M059J (cell line): ENCODE data around the gene PTGR1. TPM values are rescaled to one million over a fixed set of nuclear protein-coding genes. Genes with fewer than 3 reads are reported as not detected.
"Not testable (repeated sequence)": the region's sequence is repeated elsewhere in the genome, so short reads cannot be mapped to it uniquely, and the experiment has no call there.

ENCODE experiments used
- DNase-seq: peaks from one replicate; pipeline ENCODE4 v3.0.0-alpha.2; 2012; ENCODE audit warnings: low read depth
- total RNA-seq: library from RNA; depleted of rRNA; stranded (reverse); fragments of >200 nt; shearing (Covaris generic); gene quantifications from 2 replicates; pipeline ENCODE4 v1.2.3, GENCODE V29; 2014

Gene PTGR1
- total RNA-seq, 1 experiment from 2014 or later: 111 TPM

DNA sequence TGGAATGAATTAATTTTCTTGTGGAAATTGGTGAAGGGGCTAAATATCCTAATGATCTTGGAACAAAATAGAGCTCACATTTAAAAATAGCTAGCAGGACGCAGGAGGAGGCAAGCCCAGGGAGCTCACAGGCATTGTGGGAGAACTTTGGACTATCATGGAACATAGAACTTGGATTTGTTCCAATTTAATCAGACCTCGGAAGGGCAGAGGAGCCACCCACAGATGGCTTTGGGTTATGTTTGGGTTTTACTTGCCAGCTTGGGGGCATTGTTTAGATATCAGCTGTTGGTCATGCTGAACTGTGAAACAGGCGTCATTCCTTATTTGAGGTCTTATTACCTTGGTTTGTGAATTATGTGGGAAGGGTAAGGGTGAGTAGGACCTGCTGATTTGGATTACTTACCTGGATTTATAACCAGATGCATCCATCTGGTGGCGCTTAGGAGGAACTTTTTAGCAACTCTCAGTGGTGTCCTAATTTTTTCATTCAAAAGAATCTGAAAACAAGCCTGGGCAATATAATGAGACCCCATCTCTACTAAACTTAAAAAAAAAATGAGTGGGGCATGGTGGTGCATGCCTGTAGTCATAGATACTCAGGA, 14.1 kb upstream of the PTGR1 start:
- DNase-seq: peak; percentile 5

DNA sequence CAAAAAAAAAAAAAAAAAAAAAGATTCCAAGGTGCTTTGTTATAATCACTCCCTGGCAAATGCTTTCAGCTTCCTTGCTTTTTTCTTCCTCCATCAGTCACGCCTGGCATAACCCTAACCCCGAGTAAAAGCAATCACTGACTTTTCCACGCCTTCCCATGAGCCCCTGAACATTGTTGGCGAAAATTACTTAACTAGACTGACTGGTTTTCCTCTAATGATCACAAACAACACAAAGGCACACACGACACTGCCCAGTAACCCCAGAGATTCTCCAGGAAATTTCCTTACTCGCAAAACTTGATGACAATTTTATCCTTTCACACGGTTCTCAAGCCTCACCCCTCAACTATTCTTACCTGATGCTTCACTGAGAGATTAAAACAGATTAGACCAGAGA, 11.4 kb upstream of the PTGR1 start:
- DNase-seq: no peak

DNA sequence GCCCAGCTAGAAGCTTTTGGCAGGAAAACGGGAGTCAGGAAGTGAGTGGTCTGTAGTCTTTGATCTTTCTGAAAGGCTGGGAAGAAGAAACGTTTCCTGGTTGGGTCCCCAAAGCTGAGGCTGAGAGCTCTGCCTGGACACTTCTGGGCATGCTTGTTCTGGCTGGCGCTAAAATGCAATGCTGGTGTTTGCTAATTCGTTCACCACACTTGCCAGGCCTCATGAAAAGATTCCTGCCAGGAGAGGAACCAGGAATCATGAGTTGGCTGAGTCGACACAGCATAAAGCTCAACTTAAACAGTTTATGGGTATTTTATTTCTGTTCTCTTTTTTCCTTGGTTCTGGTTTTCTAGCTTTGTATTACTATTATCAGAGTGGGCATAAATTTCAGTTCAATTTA, 10.7 kb upstream of the PTGR1 start:
- DNase-seq: no peak

DNA sequence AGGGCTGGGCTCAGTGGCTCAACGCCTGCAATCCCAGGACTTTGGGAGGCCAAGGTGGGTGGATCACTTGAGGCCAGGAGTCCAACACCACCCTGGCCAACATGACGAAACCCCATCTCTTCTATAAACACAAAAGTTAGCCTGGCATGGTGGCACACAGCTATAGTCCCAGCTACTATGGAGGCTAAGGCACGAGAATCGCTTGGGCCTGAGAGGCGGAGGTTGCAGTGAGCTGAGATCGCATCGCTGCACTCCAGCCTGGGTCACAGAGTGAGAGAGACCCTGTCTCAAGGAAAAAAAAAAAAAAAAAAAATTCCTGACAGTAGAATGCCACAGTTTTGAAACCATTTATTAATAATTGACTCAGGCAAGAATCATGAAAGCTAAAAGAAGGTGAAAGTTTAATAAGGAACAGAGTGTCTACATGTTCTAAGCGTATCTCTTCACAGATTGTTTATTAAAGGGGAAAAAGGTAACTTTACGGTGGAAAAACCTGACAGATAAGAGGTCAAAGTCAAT, 5.7 kb upstream of the PTGR1 start:
- DNase-seq: no peak

DNA sequence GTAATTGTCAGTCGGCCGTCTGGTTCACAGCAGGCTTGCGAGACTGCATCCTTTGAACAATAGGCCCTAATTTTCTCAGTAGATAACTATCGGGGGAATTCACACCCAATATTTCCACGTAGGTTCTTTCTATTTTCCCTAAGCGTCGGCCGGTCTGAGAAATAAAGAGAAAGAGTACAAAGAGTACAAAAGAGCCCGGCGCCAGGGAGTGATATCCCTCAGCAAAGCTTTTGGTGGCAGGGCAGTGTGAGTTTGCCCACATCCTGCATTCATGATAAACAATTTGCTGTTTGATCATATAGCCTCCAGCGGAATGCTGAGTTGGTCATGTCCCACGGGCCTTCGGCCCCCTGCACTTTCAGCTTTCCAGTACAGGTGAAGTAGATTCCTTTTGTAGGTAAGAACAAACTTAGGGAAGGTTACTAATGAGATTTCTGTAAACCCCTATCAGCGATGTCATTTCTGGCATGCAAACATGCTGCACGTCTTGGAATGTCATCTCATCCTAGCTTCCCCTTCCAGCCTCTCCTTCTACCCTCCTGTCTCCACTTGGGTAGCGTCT, 4.7 kb upstream of the PTGR1 start:
- DNase-seq: no peak

DNA sequence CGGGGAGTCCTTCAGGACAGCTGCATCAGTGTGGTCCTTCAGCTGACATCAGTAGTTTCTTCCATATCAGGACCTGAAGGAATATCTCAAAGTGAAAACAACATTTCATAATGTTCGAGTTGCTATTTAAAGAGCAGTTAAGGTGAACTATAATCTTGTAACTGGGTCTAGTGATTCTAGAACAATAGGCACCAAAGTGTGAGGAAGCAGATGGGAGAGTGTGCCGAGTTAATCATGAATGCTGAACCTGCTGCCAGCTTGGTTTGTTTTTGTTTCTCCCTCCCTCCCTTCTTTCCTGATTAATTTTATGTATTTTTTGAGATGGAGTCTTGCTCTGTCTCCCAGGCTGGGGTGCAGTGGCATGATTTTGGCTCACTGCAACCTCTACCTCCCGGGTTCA, 3.6 kb upstream of the PTGR1 start:
- no peak for DNase-seq

DNA sequence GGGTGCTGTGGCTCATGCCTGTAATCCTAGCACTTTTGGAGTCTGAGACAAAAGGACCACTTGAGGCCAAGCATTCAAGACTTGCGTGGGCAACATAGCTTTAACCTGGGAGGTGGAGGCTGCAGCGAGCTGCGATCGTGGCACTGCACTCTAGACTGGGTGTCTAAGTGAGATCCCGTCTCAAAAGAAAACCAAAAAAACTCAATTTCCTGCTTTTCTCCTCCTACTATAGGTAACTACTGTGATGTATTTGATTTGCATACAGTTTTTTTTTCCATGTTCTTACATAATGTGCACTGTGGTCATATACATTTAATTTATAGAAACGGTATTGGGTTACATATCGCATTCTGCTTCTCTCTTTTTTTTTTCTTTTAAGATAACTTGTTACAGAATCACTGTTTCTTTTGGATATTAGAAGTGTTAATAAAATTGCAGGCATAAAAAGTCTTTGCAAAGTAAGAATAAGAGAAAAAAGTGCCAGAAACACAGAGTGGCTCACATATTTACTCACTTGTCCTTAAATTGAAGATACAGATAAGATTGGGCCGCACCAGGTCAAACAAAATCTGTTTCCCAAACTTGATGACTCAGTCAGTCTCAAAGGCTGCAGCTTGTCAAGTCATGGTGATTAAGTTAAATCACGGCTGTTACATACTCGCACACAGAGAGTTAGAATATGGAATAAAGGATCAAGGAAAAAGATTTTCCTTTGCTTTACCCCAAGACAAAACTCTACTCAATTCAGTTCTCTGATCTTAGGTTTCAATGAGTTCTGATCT, 2.0 kb upstream of the PTGR1 start:
- DNase-seq: peak; percentile 50

DNA sequence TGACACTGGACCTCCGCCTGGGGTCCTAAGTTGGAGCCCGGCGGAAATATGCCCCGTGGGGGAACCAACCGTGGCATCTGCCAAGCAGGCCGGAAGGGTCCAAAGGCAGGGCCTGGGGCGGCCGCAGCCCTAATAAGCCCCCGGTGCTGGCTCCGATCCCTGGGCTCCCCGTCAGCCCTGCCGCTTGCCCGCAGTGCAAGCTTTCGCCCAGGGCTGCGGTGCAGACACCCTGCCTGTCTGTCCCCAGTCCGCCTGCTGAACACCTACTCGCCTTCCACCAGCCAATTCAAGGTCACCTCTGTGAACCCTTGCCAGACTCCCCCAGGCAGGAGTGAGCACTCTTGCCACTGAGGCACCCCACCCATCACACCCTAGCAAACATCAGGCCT, 502 bp upstream of the PTGR1 start:
- DNase-seq: no peak

DNA sequence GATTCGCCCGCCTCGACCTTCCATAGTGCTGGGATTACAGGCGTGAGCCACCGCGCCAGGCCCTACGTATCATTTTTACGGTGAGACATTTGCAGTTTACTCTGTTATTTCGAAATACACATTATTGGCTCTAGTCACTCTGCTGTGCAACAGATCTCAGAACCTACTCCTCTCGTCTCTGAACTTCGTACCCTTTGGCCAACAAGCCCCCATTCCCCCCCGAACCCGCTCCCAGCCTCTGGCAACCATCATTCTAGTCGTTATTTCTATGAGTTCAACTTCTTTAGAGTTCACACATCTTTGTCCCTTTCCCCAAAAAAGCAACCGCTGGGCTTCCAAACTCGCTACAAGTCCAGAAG, 735 bp downstream of the PTGR1 start:
- DNase-seq: peak; percentile 53

DNA sequence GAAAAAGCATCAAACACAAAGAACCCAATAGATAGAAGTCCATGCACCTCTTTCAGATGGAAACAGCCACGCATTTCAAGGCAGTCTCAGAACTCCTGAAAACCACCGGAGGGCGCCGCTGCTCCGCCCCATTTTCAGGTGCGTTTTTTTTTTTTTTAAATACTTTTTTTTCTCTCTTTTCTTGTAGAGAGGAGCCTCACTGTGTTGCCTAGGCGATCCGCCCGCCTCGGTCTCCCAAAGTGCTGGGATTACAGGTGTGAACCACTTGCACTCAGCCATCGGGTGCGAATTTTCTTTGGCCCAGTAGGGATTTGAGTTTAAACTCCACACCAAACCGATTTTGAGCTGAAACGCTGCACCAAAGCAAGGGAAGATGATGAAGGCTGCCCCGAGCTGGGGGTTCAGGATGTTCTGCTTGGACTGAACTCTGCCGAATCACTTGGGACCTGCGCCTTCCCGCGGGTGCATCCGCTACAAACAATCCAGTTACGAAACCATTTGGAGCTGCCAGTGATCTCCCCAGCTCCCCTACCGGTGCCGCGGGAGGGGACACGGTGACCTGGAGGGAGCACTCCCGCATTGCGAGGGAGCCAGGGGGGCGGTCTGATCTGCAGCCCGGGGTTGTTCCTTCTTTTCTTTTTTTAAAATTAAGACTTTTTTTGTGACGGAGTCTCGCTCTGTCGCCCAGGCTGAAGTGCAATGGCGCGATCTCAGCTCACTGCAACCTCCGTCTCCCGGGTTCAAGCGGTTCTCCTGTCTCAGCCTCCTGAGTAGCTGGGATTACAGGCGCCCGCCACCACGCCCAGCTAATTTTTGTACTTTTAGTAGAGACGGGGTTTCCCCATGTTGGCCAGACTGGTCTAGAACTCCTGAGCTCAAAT, 1.4 kb downstream of the PTGR1 start:
- DNase-seq: peak; percentile 77

DNA sequence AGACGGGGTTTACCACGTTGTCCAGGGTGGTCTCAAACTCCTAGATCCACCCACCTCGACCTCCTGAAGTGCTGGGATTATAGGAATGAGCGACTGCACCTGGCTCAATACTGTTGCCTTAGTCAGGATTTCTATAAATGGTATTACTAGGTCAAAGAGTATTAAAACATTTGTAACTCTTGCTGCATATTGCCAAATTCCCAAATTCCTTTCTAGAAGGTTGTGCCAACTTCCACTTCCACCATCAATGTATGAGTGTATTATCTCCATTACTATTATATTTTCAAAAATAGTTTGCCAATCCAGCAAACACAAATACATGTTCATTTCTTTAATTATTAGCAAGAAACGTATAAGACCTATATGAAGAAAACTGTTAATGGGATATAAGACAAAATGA, 10.6 kb downstream of the PTGR1 start:
- no peak for DNase-seq

DNA sequence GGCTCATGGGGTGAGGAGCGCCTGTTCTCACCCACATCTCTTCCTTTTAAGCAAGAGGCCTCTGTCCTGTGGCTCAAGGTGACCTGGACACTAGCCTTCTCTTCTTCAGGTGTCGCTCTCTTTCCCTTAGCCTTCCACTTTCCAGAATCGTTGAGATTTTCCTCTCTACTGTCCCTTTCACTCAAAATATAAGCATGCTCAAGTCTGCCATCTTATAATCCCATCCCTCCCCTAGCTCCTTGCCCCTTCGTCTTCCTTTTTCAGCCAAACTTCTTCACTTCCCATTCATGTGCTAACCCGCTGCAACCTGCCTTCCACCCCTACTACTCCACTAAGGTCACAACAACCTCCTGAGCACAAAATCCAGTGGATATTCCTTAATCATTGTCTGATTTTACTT, 13.1 kb downstream of the PTGR1 start:
- DNase-seq: no peak

DNA sequence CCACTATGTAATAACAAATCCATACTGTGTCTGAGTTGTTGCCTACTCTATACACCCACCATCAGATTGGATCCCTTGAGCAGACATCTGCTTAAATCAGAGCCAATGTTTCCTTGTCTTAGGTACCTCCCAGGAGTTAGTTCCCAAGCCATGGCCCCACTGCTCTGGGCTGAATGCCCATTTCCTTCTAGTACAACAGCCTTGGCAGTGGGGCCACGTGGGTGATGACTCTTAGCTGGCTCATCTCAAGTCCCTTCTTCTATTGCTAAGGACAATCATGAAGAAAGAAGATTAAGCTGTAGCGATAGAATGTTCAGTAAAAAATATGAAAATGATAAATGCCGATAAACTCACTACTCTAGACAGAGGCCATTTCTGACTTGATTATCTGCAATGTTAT, 16.6 kb downstream of the PTGR1 start:
- peak; percentile 82 for DNase-seq

DNA sequence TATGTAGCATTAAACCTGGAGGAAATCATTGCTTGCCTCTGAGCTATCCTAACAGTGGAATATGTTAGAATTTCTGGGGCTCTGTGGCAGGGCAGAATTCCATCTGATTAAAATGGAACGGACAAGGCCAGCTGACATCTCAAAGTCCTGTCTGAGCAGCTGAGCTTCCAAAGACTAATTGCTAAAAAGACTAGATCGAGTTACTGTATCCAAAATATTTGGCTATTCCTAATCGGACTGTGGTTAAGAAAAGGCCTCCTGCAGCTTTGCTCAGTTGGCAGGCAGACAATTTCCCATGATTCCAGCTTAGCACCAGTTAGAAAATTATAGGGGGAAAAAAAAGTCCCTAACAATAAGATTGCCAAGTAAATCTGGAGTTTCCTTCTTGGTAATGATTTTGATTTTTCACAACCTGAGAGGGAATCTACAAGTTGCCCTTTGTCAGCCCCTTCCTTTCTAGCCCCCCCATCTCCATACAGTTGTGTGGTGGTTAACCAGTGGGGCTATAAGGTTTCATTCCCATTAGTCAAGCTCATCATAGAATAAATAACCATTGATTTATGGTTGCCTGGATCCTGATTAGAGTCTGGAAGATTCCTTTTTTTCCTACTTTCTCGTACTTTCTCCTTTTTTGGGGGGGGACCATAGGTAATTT, 26.4 kb downstream of the PTGR1 start:
- peak; percentile 91 for DNase-seq

DNA sequence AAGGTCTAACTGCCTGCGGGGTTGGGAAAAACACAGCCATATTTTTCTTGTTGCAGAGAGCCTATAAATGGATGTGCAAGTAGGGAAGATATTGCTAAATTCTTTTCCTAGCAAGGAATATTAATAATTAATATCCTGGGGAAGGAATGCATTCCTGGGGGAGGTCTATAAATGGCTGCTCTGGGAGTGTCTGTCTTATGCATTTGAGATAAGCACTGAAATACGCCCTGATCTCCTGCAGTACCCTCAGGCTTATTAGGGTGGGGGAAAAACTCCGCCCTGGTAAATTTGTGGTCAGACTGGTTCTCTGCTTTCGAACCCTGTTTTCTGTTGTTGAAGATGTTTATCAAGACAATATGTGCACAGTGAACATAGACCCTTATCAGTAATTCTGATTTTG, 31.3 kb downstream of the PTGR1 start:
- DNase-seq: not testable (repeated sequence)

DNA sequence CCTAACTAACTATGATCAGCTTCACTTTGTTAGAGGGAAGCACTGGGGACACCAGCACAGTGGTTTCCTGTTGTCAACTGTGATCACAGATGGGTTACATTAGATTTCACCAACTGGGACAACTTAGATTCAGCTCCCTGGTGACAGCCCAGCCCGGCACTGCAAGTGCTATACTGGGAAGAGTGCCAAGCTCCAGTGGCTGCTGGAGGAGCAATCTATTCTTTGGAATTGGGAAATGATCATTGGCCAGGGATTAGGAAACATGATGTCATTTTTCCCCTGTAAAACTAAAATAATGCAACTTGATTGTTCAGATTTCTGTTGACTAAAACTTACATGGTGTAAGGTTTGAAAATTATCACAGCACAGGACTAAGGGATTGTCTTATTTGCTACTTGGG, 33.2 kb downstream of the PTGR1 start:
- no peak for DNase-seq

DNA sequence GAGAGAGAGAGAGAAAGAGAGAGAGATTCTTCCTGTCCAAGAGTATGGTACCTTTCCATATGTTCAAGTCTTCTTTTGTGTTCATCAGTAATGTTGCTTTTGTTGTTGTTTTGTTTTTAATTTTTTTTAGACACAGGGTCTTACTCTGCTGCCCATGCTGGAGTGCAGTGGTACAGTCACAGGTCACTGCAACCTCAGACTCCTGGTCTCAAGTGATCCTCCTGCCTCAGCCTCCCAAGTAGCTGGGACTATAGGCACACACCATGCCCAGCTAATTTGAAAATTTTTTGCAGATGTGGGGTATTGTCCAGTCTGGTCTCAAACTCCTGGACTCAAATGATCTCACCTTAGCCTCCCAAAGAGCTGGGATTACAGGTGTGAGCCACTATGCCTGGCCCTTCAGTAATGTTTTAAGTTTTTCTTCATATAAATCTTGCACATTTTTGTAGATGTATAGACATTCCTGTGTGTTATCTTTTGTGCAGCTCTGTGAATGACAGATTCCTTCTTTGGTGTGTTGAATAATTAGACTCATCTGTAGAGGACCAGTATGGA, 38.2 kb downstream of the PTGR1 start:
- DNase-seq: no peak

DNA sequence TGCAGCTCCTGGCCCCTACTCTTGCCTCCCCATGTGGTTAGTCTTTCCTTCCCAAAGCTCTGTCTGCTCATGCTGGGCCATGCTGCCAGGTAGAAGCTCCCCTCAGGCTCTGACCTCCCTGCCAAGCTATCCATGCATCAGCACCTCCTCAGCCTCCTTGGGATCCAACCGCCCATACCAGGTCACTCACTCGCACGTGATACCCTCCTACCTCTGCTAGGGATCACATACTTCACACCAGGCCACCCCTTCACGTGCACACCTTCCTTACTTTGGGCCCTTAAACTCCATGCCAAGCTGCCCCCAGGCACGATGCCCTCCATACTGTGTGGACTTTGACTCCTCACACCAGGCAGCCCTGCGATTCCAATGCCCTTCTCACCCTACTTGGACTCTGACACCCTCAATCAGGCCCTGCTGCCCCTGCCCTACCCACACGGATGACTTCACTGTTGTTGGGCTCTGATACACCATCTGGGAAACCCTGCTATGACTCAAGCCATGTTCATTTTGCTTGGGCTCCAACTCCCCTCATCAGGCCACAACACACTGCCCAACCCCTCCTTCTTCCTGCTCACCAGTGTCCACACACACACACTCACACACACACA, 40.3 kb downstream of the PTGR1 start:
- DNase-seq: peak; percentile 62

DNA sequence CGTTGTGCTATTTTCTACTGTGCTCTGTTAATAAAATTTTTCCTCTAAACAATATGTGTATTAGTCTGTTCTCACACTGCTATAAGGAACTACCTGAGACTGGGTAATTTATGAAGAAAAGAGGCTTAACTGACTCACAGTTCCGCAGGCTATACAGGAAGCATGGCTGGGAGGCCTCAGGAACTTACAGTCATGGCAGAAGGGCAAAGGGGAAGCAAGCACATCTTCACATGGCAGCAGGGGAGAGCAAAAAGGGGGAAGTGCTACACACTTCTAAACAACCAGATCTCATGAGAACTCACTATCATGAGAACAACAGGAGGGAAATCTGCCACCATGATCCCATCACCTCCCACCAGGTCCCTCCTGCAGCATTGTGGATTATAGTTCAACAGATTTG, 44.0 kb downstream of the PTGR1 start:
- DNase-seq: not testable (repeated sequence)

DNA sequence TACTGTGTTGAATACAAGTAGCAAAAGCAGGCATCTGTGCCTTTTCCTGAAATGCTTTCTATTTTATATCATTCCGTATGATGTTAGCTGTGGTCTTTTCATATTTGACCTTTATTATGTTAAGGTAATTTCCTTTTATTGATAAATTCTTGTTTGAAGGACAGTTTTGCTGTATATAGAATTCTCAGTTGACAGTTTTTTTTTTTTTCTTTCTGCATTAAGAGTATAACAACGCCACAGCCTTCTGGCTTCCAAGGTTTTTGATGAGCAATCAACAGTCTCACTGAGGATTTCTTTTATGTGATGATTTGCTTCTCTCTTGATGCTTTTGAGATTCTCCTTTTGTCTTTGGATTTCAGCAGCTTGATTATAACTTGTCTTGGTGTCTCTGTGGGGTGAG, 50.8 kb downstream of the PTGR1 start:
- DNase-seq: no peak
